HG03342 (cell line): ENCODE data around the gene SIRPD.
"Not testable (repeated sequence)": the region's sequence is repeated elsewhere in the genome, so short reads cannot be mapped to it uniquely, and the experiment has no call there.

ENCODE experiments used
- ATAC-seq: cut with Tn5 transposase; IDR thresholded peaks from one replicate; pipeline ENCODE4 v1.9.1; 2021; ENCODE audit warnings: mild to moderate bottlenecking, moderate library complexity; ENCODE audit not compliant: unreplicated experiment

SIRPD gene

GRCh38 chr20:1497371-1497770, 60.1 kb downstream of the SIRPD start:
- not testable (repeated sequence) for ATAC-seq

GRCh38 chr20:1496930-1497329, 60.6 kb downstream of the SIRPD start:
- ATAC-seq: no peak

GRCh38 chr20:1494436-1494835, 63.1 kb downstream of the SIRPD start:
- ATAC-seq: no peak

GRCh38 chr20:1493536-1493935, 64.0 kb downstream of the SIRPD start:
- no peak for ATAC-seq

- no peak for ATAC-seq
These were observed 65.5 kb downstream of the SIRPD start for GRCh38 chr20:1491860-1492642.

- ATAC-seq: no peak
These were observed 66.1 kb downstream of the SIRPD start, which contains the start of gene SIRPB2 for GRCh38 chr20:1491281-1491840. SIRPB2 (minus strand) TSS chr20:1491420; CDS start chr20:1491359, 61 bp downstream.

GRCh38 chr20:1490643-1491195, 66.8 kb downstream of the SIRPD start:
- ATAC-seq: no peak

- no peak for ATAC-seq
These were observed 67.6 kb downstream of the SIRPD start for GRCh38 chr20:1489764-1490436.

GRCh38 chr20:1489325-1489724, 68.2 kb downstream of the SIRPD start:
- ATAC-seq: no peak

GRCh38 chr20:1486566-1486965, 70.9 kb downstream of the SIRPD start:
- no peak for ATAC-seq

GRCh38 chr20:1484438-1485116, 72.9 kb downstream of the SIRPD start:
- no peak for ATAC-seq
